ENCODE results near the gene MATCAP1. TPM values are rescaled to one million over a fixed set of nuclear protein-coding genes. Genes with fewer than 3 reads are reported as not detected.

Gene MATCAP1
- total RNA-seq, 2 donors from 2014 or later = 24.0 to 43.0 TPM

DNA sequence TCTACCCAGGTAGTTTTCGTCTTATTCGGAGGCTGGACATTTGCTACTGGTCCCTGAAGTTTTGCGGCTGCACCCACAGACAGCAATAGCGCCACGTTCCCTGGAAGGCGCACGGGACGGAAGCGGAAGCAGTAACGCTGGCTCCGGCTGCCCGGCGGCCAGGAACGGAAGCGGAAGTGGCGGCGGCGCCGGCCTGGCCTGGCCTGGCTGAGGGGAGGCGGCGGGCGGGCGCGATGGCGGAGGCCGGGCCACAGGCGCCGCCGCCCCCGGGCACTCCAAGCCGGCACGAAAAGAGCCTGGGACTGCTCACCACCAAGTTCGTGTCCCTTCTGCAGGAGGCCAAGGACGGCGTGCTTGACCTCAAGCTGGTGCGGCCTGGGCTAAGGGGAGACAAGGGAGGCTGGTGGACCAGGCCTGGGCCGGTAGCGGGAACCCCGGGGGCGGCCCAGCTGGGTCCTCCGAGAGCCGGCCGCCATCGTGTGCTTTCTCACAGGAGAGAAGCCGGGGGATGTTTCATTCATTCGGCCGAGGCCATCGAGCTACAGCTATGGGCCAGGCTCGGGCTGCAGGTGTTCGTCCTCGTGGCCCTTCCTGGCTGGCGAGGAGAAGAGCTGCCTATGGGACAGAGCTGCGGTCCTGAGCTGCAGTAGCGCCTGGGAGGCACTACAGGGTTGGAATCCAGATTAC, 8.4 kb upstream of the MATCAP1 start, which contains the start of gene E2F4:
Gene E2F4 (plus strand): TSS at position 161 of the 687 bp plus-strand sequence. CDS start 73 bp downstream, at position 234.
- peak within 1 kb of the TSS; percentile 98 to 99 for H3K9ac ChIP-seq (ENCODE audit: low read depth in 2 of 2, low read length in 2 of 2)
- peaks cover 18% of the 10 kb centered on the region for H3K4me1 ChIP-seq
- intact Hi-C loops (cut with DNase I) = no loop called here
- TF ChIP-seq, protein P1, sequence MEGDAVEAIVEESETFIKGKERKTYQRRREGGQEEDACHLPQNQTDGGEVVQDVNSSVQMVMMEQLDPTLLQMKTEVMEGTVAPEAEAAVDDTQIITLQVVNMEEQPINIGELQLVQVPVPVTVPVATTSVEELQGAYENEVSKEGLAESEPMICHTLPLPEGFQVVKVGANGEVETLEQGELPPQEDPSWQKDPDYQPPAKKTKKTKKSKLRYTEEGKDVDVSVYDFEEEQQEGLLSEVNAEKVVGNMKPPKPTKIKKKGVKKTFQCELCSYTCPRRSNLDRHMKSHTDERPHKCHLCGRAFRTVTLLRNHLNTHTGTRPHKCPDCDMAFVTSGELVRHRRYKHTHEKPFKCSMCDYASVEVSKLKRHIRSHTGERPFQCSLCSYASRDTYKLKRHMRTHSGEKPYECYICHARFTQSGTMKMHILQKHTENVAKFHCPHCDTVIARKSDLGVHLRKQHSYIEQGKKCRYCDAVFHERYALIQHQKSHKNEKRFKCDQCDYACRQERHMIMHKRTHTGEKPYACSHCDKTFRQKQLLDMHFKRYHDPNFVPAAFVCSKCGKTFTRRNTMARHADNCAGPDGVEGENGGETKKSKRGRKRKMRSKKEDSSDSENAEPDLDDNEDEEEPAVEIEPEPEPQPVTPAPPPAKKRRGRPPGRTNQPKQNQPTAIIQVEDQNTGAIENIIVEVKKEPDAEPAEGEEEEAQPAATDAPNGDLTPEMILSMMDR (IDR thresholded peaks at IDR 0.05) = no peak
- peak; percentile 91 for DNase-seq
- peak within 1 kb of the TSS; percentile 60 for H3K27ac ChIP-seq
- H3K36me3 ChIP-seq = peaks cover 21% of the 10 kb centered on the region
- peak within 1 kb of the TSS; percentile 100 for H3K4me3 ChIP-seq
- no peaks in the 10 kb centered on the region for H3K9me3 ChIP-seq
- no peaks in the 10 kb centered on the region for H3K27me3 ChIP-seq

DNA sequence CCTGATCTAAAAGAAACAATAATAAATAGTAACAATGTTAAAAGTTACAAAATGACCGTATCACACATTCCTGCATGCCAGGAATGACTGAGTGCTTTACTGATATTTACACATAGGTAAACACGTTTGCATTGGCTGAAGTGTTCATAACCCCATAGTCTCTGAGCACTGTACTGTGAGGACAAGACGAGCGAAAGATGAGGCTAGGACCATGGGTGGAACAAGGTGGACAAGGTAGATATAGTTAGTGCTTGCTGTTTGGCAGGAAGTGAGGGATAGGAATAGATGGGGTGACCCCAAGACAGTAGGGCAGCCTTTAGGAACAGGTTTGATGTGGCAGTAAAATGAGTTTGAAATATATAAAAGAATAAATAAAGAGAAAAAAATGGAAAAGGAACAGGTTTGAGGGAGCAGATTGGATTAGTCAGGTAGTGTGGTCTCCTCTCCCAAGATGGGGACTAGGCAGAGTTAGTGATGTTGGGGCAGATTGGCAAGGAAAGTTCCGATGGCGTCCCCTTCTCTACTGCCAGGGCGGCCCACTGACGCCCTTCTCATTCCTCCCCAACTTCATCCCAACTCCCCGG, 7.7 kb upstream of the MATCAP1 start:
- Histone ChIP-seq H3K27me3 (no peaks in the 10 kb centered on the region), H3K4me3 (peak overlapping the region; percentile 100), H3K36me3 (peaks cover 14% of the 10 kb centered on the region), H3K4me1 (peaks cover 18% of the 10 kb centered on the region), H3K9me3 (no peaks in the 10 kb centered on the region), H3K27ac (no peak overlapping the region), H3K9ac (ENCODE audit: low read depth in 2 of 2, low read length in 2 of 2) (no peak overlapping the region)
- no peak for DNase-seq
- TF ChIP-seq, protein P1 (IDR thresholded peaks at IDR 0.05) = no peak
- intact Hi-C loops (cut with DNase I) = no loop called here

DNA sequence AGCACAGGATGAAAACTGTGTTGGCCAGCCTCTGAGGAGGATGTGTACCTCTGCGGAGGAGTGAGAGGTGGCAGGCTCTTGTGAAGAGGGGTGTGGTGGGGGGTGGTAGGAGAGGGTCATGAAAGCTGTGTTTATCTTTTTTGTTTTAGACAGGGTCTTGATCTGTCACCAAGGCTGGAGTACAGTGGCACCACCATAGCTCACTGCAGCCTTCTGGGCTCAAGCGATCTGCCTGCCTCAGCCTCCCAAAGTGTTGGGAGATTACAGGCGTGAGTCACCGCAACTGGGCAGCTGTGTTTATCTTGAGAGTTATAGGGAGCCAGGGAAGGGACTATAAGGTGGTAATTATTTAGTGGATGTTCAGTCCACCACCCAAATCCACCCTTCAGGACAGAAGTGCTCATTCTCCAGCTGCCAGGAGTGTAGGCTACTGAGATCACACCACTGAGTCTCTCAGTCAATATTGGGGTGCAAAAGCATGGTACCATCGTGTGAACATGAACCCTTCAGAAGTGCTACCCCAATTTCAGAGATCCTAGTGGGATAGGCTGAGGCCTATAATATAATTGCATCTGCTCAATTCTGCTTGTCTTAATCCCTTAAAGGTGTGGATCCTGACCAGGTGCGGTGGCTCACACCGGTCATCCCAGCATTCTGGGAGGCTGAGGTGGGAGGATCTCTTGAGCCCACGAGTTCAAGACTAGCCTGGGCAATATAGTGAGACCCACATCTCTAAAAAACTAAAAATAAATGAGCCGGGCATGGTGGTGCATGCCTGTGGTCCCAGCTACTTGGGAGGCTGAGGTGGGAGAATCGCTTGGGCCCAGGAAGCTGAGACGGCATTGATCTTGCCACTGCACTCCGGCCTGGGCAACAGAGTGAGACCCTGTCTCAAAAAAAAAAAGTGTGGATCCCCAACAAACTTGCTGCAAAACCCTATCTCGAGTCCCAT, 7.0 kb upstream of the MATCAP1 start:
- DNase-seq = no peak
- Histone ChIP-seq H3K9me3 (no peaks in the 10 kb centered on the region), H3K27me3 (no peaks in the 10 kb centered on the region), H3K36me3 (peaks cover 6% of the 10 kb centered on the region), H3K4me1 (peaks cover 18% of the 10 kb centered on the region), H3K9ac (ENCODE audit: low read depth in 2 of 2, low read length in 2 of 2) (no peak overlapping the region), H3K27ac (peak overlapping the region; percentile 33), H3K4me3 (no peak overlapping the region)
- intact Hi-C loops (cut with DNase I) = no loop called here
- TF ChIP-seq, protein P1 (IDR thresholded peaks at IDR 0.05) = no peak

DNA sequence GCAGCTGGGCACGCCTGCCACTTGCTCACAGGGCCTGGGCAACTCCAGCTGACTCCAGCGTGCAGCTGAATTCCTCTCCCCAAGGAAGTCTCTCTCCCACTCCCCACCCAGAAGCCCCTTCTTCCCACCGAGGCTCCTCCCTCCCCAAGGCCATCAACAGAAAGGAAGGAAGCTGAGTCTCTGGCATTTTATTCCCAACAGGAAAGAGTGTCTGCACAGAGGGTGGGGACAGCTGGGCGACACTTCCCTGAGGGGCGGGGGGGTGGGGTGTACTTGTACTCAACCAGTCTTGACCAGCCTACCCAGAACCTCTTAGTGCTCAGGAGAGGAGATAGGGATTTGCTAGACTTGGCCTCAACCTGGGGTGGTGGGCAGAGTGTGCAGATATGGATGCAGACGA, 6.3 kb upstream of the MATCAP1 start, which contains the start of gene EXOC3L1:
Gene EXOC3L1 (minus strand): TSS at position 96 of the 400 bp plus-strand sequence. CDS start 460 bp downstream, outside the sequence.
- Histone ChIP-seq H3K4me1 (peaks cover 24% of the 10 kb centered on the region), H3K36me3 (no peaks in the 10 kb centered on the region), H3K27me3 (no peaks in the 10 kb centered on the region), H3K27ac (peak within 1 kb of the TSS; percentile 33), H3K9ac (ENCODE audit: low read depth in 2 of 2, low read length in 2 of 2) (peak within 1 kb of the TSS in 1 of 2 donors; percentile 26), H3K9me3 (no peaks in the 10 kb centered on the region), H3K4me3 (no peak within 1 kb of the TSS)
- intact Hi-C loops (cut with DNase I) = no loop called here
- DNase-seq = no peak
- TF ChIP-seq, protein P1 (IDR thresholded peaks at IDR 0.05) = no peak

DNA sequence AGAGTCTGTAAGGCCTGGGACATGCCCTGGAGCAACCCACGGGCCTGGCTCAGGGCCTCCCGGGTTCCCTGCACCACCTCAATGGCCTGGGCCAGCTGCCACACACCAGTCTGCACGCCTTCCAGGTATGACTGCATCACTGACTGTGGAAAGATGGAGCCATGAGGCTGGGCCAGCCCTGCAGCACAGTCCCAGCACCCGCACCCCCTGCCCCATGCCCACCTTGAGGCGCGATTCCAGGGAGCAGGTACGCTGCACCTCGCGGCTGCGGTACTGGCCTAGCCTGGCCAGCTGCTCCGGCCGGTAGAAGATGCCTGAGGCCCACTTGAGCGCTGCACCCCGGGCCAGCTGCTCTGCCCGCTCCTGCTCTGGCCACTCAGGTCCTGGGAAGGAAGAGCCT, 5.0 kb upstream of the MATCAP1 start:
- H3K9me3 ChIP-seq = no peaks in the 10 kb centered on the region
- no peak overlapping the region for H3K4me3 ChIP-seq
- peaks cover 28% of the 10 kb centered on the region for H3K4me1 ChIP-seq
- no peak overlapping the region for H3K9ac ChIP-seq (ENCODE audit: low read depth in 2 of 2, low read length in 2 of 2)
- no peak for DNase-seq
- H3K36me3 ChIP-seq = no peaks in the 10 kb centered on the region
- H3K27ac ChIP-seq = no peak overlapping the region
- H3K27me3 ChIP-seq = no peaks in the 10 kb centered on the region
- TF ChIP-seq, protein P1 (IDR thresholded peaks at IDR 0.05) = no peak
- intact Hi-C loops (cut with DNase I) = loop anchor here (10.0 kb wide), 1 partner anchor 214 kb away; no protein-coding TSS in a partner anchor
